GM18520 (cell line): ENCODE data around the gene PPM1L.

Experiments used
- ATAC-seq: cut with Tn5 transposase; IDR thresholded peaks from one replicate; pipeline ENCODE4 v1.9.1; 2021; ENCODE audit not compliant: unreplicated experiment

Gene PPM1L

DNA sequence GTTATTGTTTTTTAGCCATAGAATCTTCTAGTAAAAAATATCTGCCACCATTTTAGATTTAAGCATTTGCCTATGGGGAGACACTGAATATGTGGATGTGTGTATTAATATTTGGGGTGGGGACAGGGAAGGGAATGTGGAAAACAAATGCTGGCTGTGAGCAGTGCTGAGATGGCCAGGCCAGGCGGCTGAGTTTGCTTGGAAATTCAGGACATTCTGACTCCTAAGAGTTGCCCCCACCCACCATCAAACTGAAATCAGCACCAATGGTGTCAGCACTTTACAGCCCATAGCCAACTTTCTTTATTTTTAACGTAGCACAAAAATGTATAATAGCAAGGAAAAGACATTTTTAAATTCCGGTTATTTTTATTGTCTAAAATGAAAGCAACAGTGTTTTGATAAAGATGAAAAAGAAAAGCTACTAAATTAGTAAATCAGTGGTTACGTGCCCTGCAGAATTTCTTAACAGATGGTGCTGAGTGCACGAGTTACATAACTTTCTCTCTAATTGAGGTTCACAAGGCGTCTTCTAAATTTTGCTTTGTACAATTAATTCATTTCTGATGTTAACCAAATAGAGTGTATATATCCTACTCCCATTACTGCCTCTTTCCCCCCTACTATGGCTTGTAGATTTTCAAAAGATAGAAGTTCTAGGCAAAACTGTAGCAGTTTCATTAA, 315.1 kb downstream of the PPM1L start:
- ATAC-seq: no peak

DNA sequence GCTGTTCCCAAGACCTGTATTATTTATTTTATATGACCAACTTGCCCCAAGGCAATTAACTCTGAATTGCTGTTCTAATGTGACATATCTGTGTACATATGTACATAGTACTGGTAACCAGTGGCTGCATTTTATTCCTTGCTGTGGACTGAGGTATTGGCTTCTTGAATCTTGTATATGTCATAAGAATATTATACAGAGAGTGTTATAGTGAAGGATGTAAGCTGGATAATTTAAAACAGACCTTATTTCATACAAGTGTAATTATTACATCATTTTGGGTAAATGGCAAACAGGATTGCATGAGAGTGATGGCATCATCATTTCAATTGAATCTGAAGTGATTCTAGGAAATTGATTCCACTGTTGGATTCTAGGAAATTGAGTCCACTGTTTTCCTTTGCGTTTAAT, 316.2 kb downstream of the PPM1L start:
- no peak for ATAC-seq

DNA sequence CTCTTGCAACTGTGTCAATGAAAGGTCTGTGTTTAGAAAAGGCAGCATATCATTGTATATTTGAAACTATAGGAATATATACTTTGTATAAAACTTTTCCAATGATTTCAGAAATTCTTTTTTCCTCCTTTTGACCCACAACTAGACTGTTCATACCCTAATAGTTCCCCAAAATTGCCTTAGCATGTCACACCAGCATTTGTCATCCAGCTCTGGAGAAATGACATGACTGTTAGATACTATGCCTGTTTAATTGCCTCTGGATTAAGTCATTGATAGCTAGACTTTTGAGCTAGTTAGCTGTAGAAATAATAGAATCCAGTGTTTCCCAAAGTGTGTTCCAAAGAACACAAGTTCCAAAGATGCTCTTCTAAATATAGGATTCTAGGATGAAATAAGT, 316.7 kb downstream of the PPM1L start:
- ATAC-seq: no peak

DNA sequence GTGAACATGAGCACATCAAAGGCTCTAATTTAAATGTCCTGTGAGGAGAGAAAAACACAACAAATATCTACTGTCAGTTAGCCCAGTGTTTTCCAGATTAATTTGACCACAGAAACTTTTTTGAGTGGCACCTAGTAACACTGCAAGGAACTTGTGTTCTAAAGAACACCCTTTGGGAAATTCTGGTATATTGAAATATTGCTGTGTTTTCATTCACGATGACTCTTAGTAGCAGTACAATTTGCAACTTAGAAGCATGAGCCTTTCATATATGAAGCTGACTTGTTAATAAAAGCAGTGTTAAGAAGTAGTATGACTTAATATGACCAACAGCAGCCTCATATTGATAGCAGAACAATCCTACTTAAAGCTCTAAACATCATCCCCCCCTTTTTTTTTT, 317.1 kb downstream of the PPM1L start:
- ATAC-seq: no peak

DNA sequence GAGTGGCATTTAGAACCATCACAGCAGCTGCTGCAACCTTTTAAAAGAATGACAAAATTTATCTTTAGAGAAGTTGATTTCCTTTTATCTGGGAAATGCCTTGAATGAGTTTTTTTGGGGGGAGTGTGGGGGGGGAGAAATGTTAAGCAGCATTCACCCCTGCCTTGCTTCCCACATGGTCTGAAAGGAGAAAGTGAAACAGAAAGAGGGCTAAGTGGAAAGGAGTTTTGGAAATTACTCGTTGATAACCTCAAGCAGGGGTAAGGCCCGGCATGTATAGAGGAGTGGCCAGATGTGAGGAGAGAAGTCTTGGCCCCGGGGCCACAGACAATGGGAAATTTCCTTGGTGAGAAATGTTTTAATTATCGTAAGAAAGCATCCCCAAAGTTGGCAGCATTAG, 325.6 kb downstream of the PPM1L start:
- peak; percentile 78 for ATAC-seq

DNA sequence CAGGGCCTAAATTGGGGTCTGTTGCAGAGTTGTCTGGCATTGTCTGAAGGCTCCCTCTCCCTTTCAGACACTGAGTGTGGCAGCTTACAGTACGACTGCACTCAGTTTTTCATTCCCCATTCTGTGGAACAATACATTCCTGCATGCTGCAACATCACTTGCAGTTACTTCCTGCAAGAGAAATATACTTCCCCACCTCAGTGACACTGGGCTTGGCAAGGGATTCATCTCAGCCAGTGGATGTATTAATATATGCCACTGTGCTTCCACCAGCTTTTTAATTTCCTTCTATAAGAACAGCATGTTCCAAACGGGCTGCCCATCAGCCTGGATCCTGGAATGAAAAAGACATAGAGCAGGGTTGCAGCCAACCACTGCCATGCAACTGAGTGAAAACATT, 326.0 kb downstream of the PPM1L start:
- peak; percentile 3 for ATAC-seq

DNA sequence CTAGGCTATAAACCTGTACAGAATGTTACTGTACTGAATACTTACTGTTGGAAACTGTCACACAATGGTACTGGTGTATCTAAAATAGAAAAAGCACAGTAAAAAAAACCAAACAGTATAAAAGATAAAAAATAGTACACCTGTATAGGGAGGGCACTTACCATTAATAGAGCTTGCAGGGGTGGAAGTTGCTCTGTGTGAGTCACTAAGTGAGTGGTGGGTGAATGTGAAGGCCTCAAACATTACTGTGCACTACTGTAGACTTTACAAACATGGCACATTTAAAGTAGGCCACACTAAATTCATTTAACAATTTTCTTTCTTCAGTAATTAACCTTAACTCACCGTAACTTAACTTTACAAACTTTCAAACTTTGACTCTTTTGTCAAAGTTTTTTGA, 327.1 kb downstream of the PPM1L start:
- no peak for ATAC-seq

DNA sequence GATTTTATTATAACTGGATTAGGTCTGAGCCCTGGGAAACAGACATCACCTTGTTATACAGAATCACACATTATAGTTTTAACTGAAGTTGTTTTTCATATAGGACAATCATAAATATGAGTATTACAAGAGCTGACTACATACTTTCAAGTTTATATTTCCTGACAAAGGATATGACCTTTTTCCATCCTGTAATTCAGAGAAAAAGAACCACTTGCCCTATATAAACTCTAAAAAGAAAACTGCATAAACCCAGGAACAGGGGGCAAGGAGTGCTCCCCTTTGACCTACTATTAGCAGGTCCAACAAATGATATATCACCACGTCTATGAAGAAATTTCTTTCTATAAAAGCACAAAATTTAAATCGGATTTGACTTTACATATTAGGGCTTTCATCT, 328.2 kb downstream of the PPM1L start:
- ATAC-seq: no peak

DNA sequence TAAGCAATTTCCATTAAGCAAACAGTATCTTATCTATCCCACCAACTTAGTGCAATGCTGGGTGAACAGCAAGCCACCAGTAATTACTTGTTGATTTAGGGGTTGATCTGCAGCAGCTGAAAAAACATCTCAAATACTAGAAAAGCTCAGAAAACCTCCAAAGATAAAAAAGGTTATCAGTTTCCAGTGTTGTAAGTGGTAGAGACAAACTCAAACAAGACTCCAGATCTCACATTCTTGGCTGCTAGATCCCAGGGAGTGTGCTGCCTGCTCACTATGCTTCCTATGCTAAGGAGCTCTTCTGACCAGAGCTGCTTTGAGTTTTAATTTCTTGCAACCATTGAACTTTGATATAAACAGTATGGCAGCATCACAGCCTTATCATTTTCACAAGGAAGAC, 337.9 kb downstream of the PPM1L start:
- no peak for ATAC-seq

DNA sequence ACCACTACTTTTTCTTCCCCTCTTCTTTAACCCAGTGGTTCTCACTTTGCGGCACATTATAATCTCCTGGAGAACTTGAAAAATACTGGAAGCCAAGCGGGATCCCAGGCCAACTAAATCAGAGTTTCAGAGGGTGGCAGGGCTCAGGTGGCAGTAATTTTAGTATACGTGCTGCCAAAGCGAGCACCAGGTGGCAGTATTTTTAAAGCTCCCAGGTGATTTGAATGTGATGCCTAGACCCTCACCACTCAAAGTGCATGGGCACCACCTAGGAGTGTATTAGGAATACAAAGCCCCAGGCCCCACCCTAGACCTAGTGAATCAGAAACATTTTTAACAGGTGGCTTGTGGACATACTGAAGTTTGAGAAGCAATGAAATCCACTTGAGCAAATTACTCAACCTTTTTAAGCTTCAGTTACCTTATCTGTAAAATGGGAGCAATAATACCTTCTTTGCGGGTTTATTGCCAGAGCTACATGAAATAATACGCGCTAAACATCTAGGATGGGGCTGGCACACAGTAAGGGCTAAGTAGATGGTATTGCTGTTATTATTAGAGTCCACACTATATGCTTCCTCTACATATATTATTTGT, 340.8 kb downstream of the PPM1L start:
- no peak for ATAC-seq

DNA sequence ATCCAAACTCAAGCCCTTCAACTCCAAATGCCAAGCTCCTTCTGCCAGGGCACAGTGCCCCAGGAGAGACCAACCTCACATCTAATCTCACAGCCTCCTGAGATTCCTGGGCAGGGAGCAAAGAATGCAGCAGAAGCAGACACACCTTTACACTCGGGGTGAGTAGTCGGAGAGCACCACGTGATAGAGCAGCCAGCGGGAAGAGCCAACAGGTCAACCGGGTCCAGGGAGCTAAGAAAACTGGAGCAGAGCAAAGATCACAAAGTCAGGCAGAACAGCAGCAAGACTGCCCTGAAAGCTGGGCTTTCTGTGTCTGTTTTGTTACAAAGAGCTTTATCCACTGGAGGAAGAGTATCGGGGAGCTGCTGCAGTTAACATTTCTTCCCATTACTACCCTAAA, 345.0 kb downstream of the PPM1L start:
- ATAC-seq: no peak

DNA sequence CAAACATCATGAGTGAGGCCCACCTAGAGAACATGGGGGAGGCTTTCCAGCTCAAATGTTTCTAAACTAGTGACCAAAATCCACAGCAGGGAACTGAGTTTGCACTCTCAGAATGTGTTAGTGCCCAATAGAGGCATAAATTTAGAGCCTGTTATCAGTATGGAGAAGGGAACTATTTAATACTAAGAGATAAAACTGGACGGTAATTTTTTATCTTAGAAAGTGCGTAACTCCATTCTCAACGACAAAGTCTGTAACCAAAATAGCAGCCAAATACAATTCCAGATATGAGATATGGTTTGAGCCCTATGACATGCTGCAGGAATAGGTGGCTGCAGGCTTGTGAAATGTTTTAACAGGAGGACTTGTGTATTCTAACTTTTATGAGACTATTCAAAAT, 345.6 kb downstream of the PPM1L start:
- no peak for ATAC-seq

DNA sequence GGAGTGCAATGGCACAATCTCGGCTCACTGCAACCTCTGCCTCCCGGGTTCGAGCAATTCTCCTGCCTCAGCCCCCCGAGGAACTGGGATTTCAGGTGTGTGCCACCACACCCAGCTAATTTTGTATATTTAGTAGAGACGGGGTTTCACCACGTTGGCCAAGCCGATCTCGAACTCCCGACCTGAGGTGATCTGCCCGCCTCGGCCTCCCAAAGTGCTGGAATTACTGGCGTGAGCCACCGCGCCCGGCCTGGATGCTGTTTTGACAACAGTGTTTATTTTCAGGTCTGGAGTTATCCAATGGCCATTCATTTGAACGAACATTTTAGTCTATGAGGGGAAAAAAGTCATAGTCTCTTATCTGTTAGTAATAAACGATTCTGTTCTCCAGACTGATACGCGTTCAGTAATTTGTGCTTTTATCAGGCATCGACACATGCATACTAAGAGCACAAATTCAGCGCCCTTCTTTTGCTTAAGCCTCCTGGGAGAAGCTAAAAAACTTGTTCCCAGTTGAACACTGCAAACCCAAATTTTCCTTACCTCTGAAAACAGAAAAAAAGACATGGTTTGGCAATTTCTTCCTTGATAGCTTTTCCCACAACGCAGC, 347.9 kb downstream of the PPM1L start:
- no peak for ATAC-seq

DNA sequence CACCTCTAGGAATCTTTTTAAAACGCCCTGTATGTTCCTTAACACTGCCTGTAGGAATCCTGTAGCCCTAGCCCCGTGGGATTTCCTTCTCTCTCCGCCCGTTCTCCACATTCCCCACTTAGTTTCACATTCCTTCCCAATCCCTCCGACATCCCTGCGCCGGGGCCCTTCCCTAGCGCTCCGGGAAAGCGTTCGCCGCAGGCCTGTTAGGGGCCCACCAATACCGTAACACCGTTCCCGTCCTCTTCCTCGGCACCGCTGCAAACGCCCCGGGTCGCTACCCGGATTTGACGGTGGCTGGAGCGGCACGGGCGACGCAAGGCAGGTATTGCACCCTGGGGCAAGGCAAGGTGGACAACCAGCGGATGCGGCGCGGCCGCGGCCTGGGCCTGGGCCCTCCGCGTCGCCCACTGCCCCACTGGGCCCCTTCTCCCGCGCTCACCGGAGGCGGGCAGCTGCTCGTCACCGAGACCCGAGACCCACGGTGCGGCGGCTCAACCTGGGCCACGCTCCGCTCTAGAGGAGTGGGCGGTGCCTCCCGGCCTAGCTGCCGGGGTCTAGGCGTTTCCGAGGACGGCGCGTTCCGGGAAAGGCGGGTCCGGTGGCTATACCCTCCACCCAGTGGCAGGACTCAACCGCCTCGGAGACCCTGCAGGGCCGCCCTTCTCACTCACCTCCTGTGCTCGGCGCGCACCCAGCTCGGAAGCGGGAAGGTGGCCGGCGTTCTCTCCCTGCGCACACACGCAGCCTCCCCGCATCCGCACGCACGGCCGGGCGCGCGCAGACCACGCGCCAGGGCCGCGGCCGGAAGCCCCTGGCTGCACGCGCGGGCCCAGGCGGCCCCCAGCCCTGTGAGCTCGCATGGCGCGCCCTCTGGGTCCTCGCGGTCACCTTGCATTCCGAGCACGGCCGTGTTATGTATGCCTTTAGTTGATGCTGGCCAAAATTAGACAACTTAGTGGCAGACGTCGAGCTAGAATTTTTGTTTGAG, 348.8 kb downstream of the PPM1L start, which contains the start of gene B3GALNT1:
Gene B3GALNT1 (minus strand): TSS at position 789 of the 991 bp plus-strand sequence. CDS start 18,595 bp downstream, outside the sequence.
- peak; percentile 67 for ATAC-seq

DNA sequence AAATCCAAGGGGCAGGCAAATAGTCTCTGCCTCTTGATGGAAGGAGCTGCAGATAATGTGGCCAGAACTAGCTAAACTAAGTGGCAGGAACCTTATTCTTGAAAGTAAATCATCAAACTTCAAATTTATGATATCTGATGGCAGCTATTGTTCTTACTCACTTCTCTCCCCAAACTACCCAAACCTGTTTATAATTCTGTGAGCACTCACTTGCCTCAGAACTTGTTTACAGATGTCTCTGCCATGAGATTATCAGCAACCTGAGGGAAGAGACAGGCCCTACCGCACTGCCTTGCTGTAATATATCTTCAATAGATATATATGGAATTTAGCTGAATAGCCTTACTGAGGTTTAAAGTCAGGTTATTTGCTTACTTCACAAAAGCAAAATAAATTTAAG, 351.3 kb downstream of the PPM1L start:
- no peak for ATAC-seq

DNA sequence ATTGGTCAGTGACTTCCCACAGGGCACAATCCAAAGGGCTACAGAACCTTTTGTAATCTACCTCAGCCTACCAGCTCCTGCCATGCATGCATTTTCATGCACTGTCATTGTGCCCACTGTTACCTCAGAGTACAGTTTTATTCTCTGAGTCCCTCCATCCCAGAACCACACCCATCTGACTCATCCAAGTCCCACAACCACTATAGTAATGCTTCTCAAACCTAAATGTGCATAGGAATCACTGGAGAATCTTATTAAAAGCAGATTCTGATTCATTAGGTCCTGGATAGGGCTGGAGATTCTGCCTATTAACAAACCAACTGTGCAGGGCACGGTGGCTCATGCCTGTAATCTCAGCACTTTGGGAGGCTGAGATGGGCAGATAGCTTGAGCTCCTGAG, 352.8 kb downstream of the PPM1L start:
- no peak for ATAC-seq

DNA sequence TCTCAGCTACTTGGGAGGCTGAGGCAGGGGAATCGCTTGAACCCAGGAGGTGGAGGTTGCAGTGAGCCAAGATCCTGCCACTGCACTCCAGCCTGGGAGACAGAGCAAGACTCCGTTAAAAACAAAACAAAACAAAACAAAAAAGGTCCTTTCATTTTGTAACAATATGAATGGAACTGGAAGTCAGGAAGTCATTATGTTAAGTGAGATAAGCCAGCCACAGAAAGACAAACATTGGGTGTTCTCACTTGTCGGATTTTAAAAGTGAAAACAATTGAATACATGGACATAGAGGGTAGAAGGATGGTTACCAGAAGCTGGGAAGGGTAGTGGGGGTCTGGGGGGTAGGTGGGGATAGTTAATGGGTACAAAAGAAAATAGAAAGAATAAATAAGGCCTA, 361.6 kb downstream of the PPM1L start:
- no peak for ATAC-seq

DNA sequence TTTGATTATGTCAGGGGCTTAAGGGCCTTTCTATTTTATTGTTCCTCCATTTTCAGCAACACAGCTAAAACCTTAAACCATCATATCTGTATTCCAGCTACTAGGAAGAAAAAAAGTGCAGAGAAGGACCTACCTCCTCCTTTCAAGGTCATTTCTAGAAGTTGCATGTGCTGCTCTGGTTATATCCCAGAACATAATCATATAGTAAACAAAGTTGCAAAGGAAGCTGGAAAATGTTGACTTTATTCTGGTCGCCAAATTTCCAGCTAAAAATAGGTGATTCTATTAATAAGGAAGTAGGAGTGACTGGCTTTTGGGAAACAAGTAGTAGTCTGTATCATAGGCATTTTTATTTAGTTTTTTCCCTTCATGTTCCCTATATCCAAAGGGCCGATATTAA, 370.5 kb downstream of the PPM1L start:
- ATAC-seq: no peak
